CD4-positive, alpha-beta T cell treated with Interleukin-10 for 1 hour (primary cell): ENCODE data around the gene CAMP.
"Not testable (repeated sequence)": the region's sequence is repeated elsewhere in the genome, so short reads cannot be mapped to it uniquely, and the experiment has no call there.

Experiments used
- DNase-seq: peaks from one replicate; pipeline ENCODE4 v3.0.0-alpha.2; 2020

CAMP gene

GRCh38 chr3:48267782-48268181, 44.5 kb downstream of the CAMP start:
- DNase-seq, result no peak

GRCh38 chr3:48268381-48268935, 45.2 kb downstream of the CAMP start:
- peak; percentile 77 for DNase-seq

- peak; percentile 15 for DNase-seq
Observed at GRCh38 chr3:48268936-48269561, 45.8 kb downstream of the CAMP start.

GRCh38 chr3:48269592-48269991, 46.3 kb downstream of the CAMP start:
- DNase-seq, result no peak

GRCh38 chr3:48270306-48270705, 47.0 kb downstream of the CAMP start:
- DNase-seq, result no peak

- DNase-seq, result not testable (repeated sequence)
Observed at GRCh38 chr3:48271223-48271622, 47.9 kb downstream of the CAMP start.

GRCh38 chr3:48271763-48272498, 48.6 kb downstream of the CAMP start:
- DNase-seq, result no peak

- DNase-seq, result peak; percentile 69
Observed at GRCh38 chr3:48273594-48274211, 50.4 kb downstream of the CAMP start.

GRCh38 chr3:48274452-48274851, 51.2 kb downstream of the CAMP start:
- DNase-seq, result no peak
